Gastrocnemius medialis (tissue), 4 donors: ENCODE data around the gene IFNA6.

Experiments used
- POLR2A ChIP-seq, 2 donors: fragments of 450-650 bp; IDR thresholded peaks; one replicate each; pipeline ENCODE4 v1.6.1; 2017; ENCODE audit warnings: antibody characterized with exemption in 2 of 2, mild to moderate bottlenecking in 2 of 2, moderate library complexity in 2 of 2
- TF ChIP-seq, protein P1 (sequence below), 5 experiments: fragments of 450-650 bp in 3 of 5; fragments of 200-600 bp in 2 of 5; sonication (generic) in 2 of 5; IDR thresholded peaks in 4 of 5; conservative IDR thresholded peaks in 1 of 5; 1 replicate in 4 of 5; 2 replicates in 1 of 5; pipeline ENCODE4 v1.5.1; 2016 to 2019; ENCODE audit warnings: antibody characterized with exemption in 5 of 5, mild to moderate bottlenecking in 3 of 5, moderate library complexity in 3 of 5

GRCh38 chr9:21357479-21358460 lies 7.1 kb upstream of the IFNA6 start:
- TF ChIP-seq, protein P1, sequence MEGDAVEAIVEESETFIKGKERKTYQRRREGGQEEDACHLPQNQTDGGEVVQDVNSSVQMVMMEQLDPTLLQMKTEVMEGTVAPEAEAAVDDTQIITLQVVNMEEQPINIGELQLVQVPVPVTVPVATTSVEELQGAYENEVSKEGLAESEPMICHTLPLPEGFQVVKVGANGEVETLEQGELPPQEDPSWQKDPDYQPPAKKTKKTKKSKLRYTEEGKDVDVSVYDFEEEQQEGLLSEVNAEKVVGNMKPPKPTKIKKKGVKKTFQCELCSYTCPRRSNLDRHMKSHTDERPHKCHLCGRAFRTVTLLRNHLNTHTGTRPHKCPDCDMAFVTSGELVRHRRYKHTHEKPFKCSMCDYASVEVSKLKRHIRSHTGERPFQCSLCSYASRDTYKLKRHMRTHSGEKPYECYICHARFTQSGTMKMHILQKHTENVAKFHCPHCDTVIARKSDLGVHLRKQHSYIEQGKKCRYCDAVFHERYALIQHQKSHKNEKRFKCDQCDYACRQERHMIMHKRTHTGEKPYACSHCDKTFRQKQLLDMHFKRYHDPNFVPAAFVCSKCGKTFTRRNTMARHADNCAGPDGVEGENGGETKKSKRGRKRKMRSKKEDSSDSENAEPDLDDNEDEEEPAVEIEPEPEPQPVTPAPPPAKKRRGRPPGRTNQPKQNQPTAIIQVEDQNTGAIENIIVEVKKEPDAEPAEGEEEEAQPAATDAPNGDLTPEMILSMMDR (IDR thresholded peaks at IDR 0.05 in 4 of 5, conservative IDR thresholded peaks at IDR 0.05 in 1 of 5), result no peak
- no peak for TF ChIP-seq POLR2A (IDR thresholded peaks at IDR 0.05)
